Measurements from ENCODE around the gene AMZ1. TPM values are rescaled to one million over a fixed set of nuclear protein-coding genes. Genes with fewer than 3 reads are reported as not detected.
"Not testable (repeated sequence)": the region's sequence is repeated elsewhere in the genome, so short reads cannot be mapped to it uniquely, and the experiment has no call there.

AMZ1 gene
- total RNA-seq, 2 donors from 2014 or later, result 0.27 to 0.34 TPM

- intact Hi-C loops (cut with DNase I), result no loop called here
- ATAC-seq (peak in 1 of 2 donors; percentile 25), DNase-seq (no peak)
Observed at GRCh38 chr7:2729893-2730716, 42.1 kb downstream of the AMZ1 start.

- DNase-seq, result no peak
- intact Hi-C loops (cut with DNase I), result no loop called here
- no peak for ATAC-seq
Observed at GRCh38 chr7:2730846-2731770, 43.1 kb downstream of the AMZ1 start.

GRCh38 chr7:2732388-2732787, 44.4 kb downstream of the AMZ1 start:
- intact Hi-C loops (cut with DNase I), result no loop called here
- DNase-seq, result no peak
- ATAC-seq, result no peak

GRCh38 chr7:2732959-2733584, 45.1 kb downstream of the AMZ1 start:
- ATAC-seq (peak; percentile 54 to 75), DNase-seq (peak; percentile 77)
- intact Hi-C loops (cut with DNase I), result no loop called here

GRCh38 chr7:2734084-2734686, 46.2 kb downstream of the AMZ1 start:
- intact Hi-C loops (cut with DNase I), result no loop called here
- DNase-seq (no peak), ATAC-seq (no peak)

- ATAC-seq (peak; percentile 51 to 56), DNase-seq (peak; percentile 59)
- intact Hi-C loops (cut with DNase I), result no loop called here
Observed at GRCh38 chr7:2734751-2735571, 47.0 kb downstream of the AMZ1 start.

- ATAC-seq, result no peak
- DNase-seq, result no peak
- intact Hi-C loops (cut with DNase I), result no loop called here
Observed at GRCh38 chr7:2735744-2736143, 47.7 kb downstream of the AMZ1 start.

- ATAC-seq, result no peak
- intact Hi-C loops (cut with DNase I), result no loop called here
- no peak for DNase-seq
Observed at GRCh38 chr7:2736411-2736914, 48.5 kb downstream of the AMZ1 start.

- DNase-seq; ATAC-seq; intact Hi-C loops (cut with DNase I): not testable (repeated sequence)
Observed at GRCh38 chr7:2737005-2737743, 49.2 kb downstream of the AMZ1 start.

- intact Hi-C loops (cut with DNase I), result no loop called here
- ATAC-seq (peak; percentile 7 to 39), DNase-seq (peak; percentile 67)
Observed at GRCh38 chr7:2737771-2738540, 50.0 kb downstream of the AMZ1 start.

GRCh38 chr7:2738766-2739549, 51.0 kb downstream of the AMZ1 start:
- intact Hi-C loops (cut with DNase I), result no loop called here
- ATAC-seq (no peak), DNase-seq (no peak)

- ATAC-seq; intact Hi-C loops (cut with DNase I); DNase-seq: not testable (repeated sequence)
Observed at GRCh38 chr7:2743523-2744185, 55.7 kb downstream of the AMZ1 start.

GRCh38 chr7:2748684-2749083, 60.7 kb downstream of the AMZ1 start:
- DNase-seq; intact Hi-C loops (cut with DNase I); ATAC-seq: not testable (repeated sequence)

GRCh38 chr7:2750004-2750407, 62.0 kb downstream of the AMZ1 start:
- intact Hi-C loops (cut with DNase I), result no loop called here
- ATAC-seq, result no peak
- no peak for DNase-seq

GRCh38 chr7:2751086-2751485, 63.1 kb downstream of the AMZ1 start:
- intact Hi-C loops (cut with DNase I), result no loop called here
- ATAC-seq, result peak in 1 of 2 donors; percentile 24

More at GRCh38 chr7:2751086-2751485, 63.1 kb downstream of the AMZ1 start:
- DNase-seq, result no peak

Data from left cardiac atrium (tissue), 4 donors.